PC-3 (cell line): ENCODE measurements around the gene MMD. TPM values are rescaled to one million over a fixed set of nuclear protein-coding genes. Genes with fewer than 3 reads are reported as not detected.
"Not testable (repeated sequence)": the region's sequence is repeated elsewhere in the genome, so short reads cannot be mapped to it uniquely, and the experiment has no call there.

Experiments
- ATAC-seq: fragments of 200-7000 bp; cut with Tn5 transposase; 2 replicates; pipeline ENCODE4 v1.9.1; 2020; ENCODE audit warnings: mild to moderate bottlenecking, moderate library complexity
- BruUV-seq: library from RNA; stranded (reverse); fragments of 400-500 nt; replicated peaks from 2 replicates; lab custom pipeline; 2021; lab: Mats Ljungman, UMichigan
- CTCF ChIA-PET: fragments of 300-600 bp; sonication (Branson Sonifier 250); formaldehyde crosslinking; loops from one replicate; lab custom pipeline; 2022; ENCODE audit warnings: antibody characterized with exemption; lab: Charles Lee
- POLR2A ChIA-PET: fragments of 300-600 bp; sonication (Branson Sonifier 250); formaldehyde crosslinking; loops from one replicate; lab custom pipeline; 2022; ENCODE audit warnings: antibody characterized with exemption; ENCODE audit not compliant: unreplicated experiment; lab: Charles Lee
- DNase-seq: peaks from one replicate; pipeline ENCODE4 v3.0.0-alpha.2; 2015
- H2AFZ ChIP-seq: fragments of 300-600 bp; sonication (generic); 2 replicates; pipeline ENCODE4 v1.6.0; 2016; ENCODE audit warnings: antibody characterized with exemption, low read length
- H3F3A ChIP-seq: fragments of 300-600 bp; sonication (generic); one replicate; pipeline ENCODE4 v1.6.0; 2017; ENCODE audit warnings: antibody characterized with exemption, low read length, control low read depth, mild to moderate bottlenecking; ENCODE audit not compliant: unreplicated experiment
- H3K27ac ChIP-seq: fragments of 300-600 bp; sonication (generic); 2 replicates; pipeline ENCODE4 v1.5.1; 2016; ENCODE audit warnings: mild to moderate bottlenecking, low read length
- H3K27me3 ChIP-seq: fragments of 300-600 bp; sonication (generic); 2 replicates; pipeline ENCODE4 v1.6.1; 2016; ENCODE audit warnings: low read length, mixed read lengths
- H3K36me3 ChIP-seq: fragments of 300-600 bp; sonication (generic); 2 replicates; pipeline ENCODE4 v1.6.1; 2016; ENCODE audit warnings: low read depth, mixed run types, low read length, mixed read lengths
- H3K4me1 ChIP-seq: fragments of 300-600 bp; sonication (generic); 2 replicates; pipeline ENCODE4 v1.5.1; 2016; ENCODE audit warnings: low read length; ENCODE audit not compliant: insufficient read depth
- H3K4me2 ChIP-seq: fragments of 300-600 bp; sonication (generic); 2 replicates; pipeline ENCODE4 v1.6.0; 2016; ENCODE audit warnings: low read length
- H3K4me3 ChIP-seq: fragments of 300-600 bp; sonication (generic); 2 replicates; pipeline ENCODE4 v1.5.1; 2016; ENCODE audit warnings: mild to moderate bottlenecking, low read length, mixed read lengths
- H3K79me2 ChIP-seq: fragments of 300-600 bp; sonication (generic); 2 replicates; pipeline ENCODE4 v1.6.1; 2017; ENCODE audit warnings: low read length, mixed read lengths
- H3K9ac ChIP-seq: fragments of 300-600 bp; sonication (generic); 2 replicates; pipeline ENCODE4 v1.6.0; 2016; ENCODE audit warnings: mild to moderate bottlenecking, low read length
- H3K9me2 ChIP-seq: fragments of 300-600 bp; sonication (generic); replicated peaks from 2 replicates; pipeline ENCODE4 v1.6.1; 2016; ENCODE audit warnings: mixed run types, low read length, mixed read lengths
- H3K9me3 ChIP-seq: fragments of 300-600 bp; sonication (generic); 2 replicates; pipeline ENCODE4 v1.6.1; 2016; ENCODE audit warnings: low read length, mixed read lengths
- H4K20me1 ChIP-seq: fragments of 300-600 bp; sonication (generic); 2 replicates; pipeline ENCODE4 v1.6.1; 2016; ENCODE audit warnings: low read length, mixed read lengths
- EZH2 ChIP-seq: fragments of 300-600 bp; sonication (generic); IDR thresholded peaks from one replicate; pipeline ENCODE4 v1.6.1; 2017; ENCODE audit warnings: antibody characterized with exemption, mild to moderate bottlenecking, low read length; ENCODE audit not compliant: unreplicated experiment
- EZH2phosphoT487 ChIP-seq: fragments of 300-600 bp; sonication (generic); IDR thresholded peaks from 2 replicates; pipeline ENCODE4 v1.6.1; 2018; ENCODE audit warnings: mild to moderate bottlenecking, antibody characterized with exemption, low read length, borderline replicate concordance
- intact Hi-C: fragments of 100-400 bp; cut with micrococcal nuclease; formaldehyde crosslinking; loops from 2 replicates; pipeline ENCODE4 v1.9.0; 2023
- total RNA-seq: library from RNA; depleted of rRNA; stranded (reverse); fragments of >200 nt; gene quantifications from 2 replicates; pipeline ENCODE4 v1.2.3, GENCODE V29; 2014
- TF ChIP-seq, protein P1 (sequence below): fragments of 300-600 bp; sonication (generic); conservative IDR thresholded peaks from 2 replicates; pipeline ENCODE4 v1.5.1; 2017; ENCODE audit warnings: antibody characterized with exemption, low read depth, mild to moderate bottlenecking, low read length

The MMD gene
- total RNA-seq, 1 experiment from 2014 or later, result 24.1 TPM

DNA sequence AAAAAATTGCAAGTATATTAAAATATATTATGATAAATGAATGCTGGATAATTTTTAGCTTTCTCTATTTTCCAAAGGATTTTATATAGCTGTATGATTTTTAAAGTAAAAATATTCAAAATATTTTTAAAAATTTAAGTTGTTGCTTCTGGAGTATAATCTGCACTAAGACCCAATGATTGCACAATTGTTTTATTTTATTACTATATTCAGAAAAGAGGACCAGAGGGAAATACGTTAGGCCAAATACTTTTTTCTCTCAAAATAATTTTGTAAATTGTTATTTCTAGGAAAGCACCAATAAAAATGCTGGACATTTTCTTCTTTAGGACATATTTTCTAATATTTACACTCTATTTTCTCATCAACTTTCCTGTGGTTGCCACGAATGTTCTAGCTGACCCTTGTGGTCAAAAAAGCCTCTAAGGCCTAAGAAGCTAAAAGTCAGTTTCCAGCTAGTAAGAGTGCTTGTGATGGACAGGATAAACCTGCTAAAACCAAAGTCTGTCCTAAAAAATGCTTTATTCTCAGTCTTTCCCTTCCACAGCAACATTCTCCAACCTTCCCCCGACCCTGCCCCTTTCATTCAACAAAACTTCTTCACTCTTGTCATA, 31.2 kb downstream of the MMD start:
- Histone ChIP-seq H3K36me3 (peaks cover 5% of the 10 kb centered on the region), H3K4me1 (no peaks in the 10 kb centered on the region), H3K9ac (no peak overlapping the region), H3K27ac (no peak overlapping the region), H3K4me2 (no peak overlapping the region), H3K27me3 (no peaks in the 10 kb centered on the region), H3K79me2 (no peaks in the 10 kb centered on the region), H3K4me3 (no peak overlapping the region), H2AFZ (no peak overlapping the region), H3K9me3 (no peaks in the 10 kb centered on the region), H4K20me1 (no peaks in the 10 kb centered on the region), H3K9me2 (no peaks in the 10 kb centered on the region), H3F3A (no peaks in the 10 kb centered on the region)
- no TSS peak for BruUV-seq
- ChIA-PET CTCF (no interaction called here), POLR2A (no interaction called here)
- no peak for TF ChIP-seq EZH2phosphoT487
- TF ChIP-seq, protein P1, sequence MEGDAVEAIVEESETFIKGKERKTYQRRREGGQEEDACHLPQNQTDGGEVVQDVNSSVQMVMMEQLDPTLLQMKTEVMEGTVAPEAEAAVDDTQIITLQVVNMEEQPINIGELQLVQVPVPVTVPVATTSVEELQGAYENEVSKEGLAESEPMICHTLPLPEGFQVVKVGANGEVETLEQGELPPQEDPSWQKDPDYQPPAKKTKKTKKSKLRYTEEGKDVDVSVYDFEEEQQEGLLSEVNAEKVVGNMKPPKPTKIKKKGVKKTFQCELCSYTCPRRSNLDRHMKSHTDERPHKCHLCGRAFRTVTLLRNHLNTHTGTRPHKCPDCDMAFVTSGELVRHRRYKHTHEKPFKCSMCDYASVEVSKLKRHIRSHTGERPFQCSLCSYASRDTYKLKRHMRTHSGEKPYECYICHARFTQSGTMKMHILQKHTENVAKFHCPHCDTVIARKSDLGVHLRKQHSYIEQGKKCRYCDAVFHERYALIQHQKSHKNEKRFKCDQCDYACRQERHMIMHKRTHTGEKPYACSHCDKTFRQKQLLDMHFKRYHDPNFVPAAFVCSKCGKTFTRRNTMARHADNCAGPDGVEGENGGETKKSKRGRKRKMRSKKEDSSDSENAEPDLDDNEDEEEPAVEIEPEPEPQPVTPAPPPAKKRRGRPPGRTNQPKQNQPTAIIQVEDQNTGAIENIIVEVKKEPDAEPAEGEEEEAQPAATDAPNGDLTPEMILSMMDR, result no peak
- no peak for TF ChIP-seq EZH2
- DNase-seq (no peak), ATAC-seq (no peak)
- intact Hi-C loops, result no loop called here

DNA sequence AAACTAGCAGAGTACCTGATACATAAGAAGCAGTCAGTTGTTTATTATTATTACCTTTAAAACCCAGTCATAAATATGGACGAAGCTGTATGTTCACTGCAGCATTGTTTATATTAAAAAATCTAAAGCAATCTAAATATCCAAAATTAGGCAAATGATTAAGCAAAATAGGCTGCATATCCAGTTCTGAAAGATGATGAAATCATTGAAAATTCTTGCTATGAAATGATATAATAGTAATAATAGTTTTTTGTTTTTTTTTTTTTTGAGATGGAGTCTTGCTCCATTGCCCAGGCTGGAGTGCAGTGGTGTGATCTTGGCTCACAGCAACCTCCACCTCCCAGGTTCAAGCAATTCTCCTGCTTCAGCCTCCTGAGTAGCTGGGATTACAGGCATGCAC, 31.9 kb downstream of the MMD start:
- H3K9ac ChIP-seq, H3K27me3 ChIP-seq, H3K4me3 ChIP-seq, BruUV-seq, H3K9me3 ChIP-seq, H3K79me2 ChIP-seq, H3K27ac ChIP-seq, H3K36me3 ChIP-seq, H3F3A ChIP-seq, intact Hi-C loops, ATAC-seq, H2AFZ ChIP-seq, H3K9me2 ChIP-seq, POLR2A ChIA-PET, DNase-seq, H3K4me1 ChIP-seq, H4K20me1 ChIP-seq, CTCF ChIA-PET, H3K4me2 ChIP-seq: not testable (repeated sequence)

DNA sequence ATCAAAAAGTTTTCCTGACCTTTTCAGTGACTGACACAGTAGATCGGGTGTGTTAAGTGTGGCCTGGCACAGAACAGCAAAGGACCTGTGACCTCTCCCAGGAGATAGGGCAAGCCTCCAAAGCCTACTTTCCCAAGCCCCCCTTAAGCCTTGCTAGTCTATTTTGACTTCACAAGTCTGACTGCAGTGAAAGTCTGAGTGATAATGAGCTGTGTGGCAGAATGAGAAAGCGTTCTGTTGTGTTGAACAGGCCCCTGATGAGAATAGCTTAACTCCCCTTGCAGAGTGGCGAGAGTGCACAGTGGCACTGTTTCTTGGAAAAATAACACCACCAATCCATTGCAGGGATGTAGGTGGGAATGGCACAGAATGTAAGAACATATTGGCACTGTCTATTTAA, 32.8 kb downstream of the MMD start:
- Histone ChIP-seq H3K9me2 (no peaks in the 10 kb centered on the region), H3K9me3 (no peaks in the 10 kb centered on the region), H3K27ac (no peak overlapping the region), H3K9ac (no peak overlapping the region), H3F3A (no peaks in the 10 kb centered on the region), H3K4me3 (no peak overlapping the region), H3K4me1 (no peaks in the 10 kb centered on the region), H2AFZ (no peak overlapping the region), H3K36me3 (peaks cover under 1% of the 10 kb centered on the region; the same call in 1 of the 2 replicates), H3K79me2 (no peaks in the 10 kb centered on the region), H3K4me2 (no peak overlapping the region), H4K20me1 (no peaks in the 10 kb centered on the region), H3K27me3 (no peaks in the 10 kb centered on the region)
- intact Hi-C loops, result no loop called here
- TF ChIP-seq EZH2phosphoT487, result no peak
- TF ChIP-seq, protein P1, result no peak
- no peak for TF ChIP-seq EZH2
- ATAC-seq (no peak), DNase-seq (no peak)
- BruUV-seq, result no TSS peak
- POLR2A ChIA-PET, result no interaction called here
- CTCF ChIA-PET, result no interaction called here
